HCT116 (cell line): ENCODE measurements around the gene UBE2L6.

Experiments
- CEBPB ChIP-seq: IDR thresholded peaks from 2 replicates; pipeline ENCODE4 v1.6.1; 2012; ENCODE audit warnings: low read depth
- CTCF ChIP-seq, 3 experiments: fragments of 200-600 bp in 1 of 3; sonication (generic) in 1 of 3; IDR thresholded peaks in 2 of 3; conservative IDR thresholded peaks in 1 of 3; 2 replicates each; pipeline ENCODE4 v1.5.1; 2012 to 2017; ENCODE audit warnings: low read depth in 2 of 3, low read length in 2 of 3, antibody characterized with exemption in 1 of 3, borderline replicate concordance in 1 of 3, control low read depth in 1 of 3, mild to moderate bottlenecking in 1 of 3, mixed read lengths in 1 of 3, mixed run types in 1 of 3, moderate library complexity in 1 of 3; ENCODE audit not compliant: insufficient read depth in 1 of 3
- MAX ChIP-seq: IDR thresholded peaks from 2 replicates; pipeline ENCODE4 v1.6.1; 2012
- POLR2A ChIP-seq: IDR thresholded peaks from 2 replicates; pipeline ENCODE4 v1.7.0; 2011; ENCODE audit warnings: borderline replicate concordance; ENCODE audit not compliant: insufficient read depth, insufficient read length; ENCODE audit errors: extremely low read depth
- POLR2AphosphoS5 ChIP-seq: IDR thresholded peaks from 2 replicates; pipeline ENCODE4 v1.6.1; 2011; ENCODE audit warnings: mild to moderate bottlenecking, low read depth, low read length, moderate library complexity

- TF ChIP-seq CEBPB (no peak), MAX (no peak), POLR2A (no peak), POLR2AphosphoS5 (no peak), CTCF (IDR thresholded peaks at IDR 0.05 in 2 of 3, conservative IDR thresholded peaks at IDR 0.05 in 1 of 3; ENCODE audit: borderline replicate concordance in 1 of 3, insufficient read depth in 1 of 3, low read depth in 2 of 3, low read length in 2 of 3) (no peak)
Observed at GRCh38 chr11:57513452-57513795, 54.0 kb downstream of the UBE2L6 start.
